Cardiac muscle cell (in vitro differentiated cells and primary cell): ENCODE results near the gene TST. TPM values are rescaled to one million over a fixed set of nuclear protein-coding genes. Genes with fewer than 3 reads are reported as not detected.

Experiments
- DNase-seq, 2 donors: peaks; one replicate each; pipeline versions ENCODE4 v3.0.0 to v3.0.0-alpha.2; 2010 to 2017; ENCODE audit warnings: low read depth in 1 of 2, low spot score in 1 of 2
- H3K27ac ChIP-seq: fragments of 200-600 bp; sonication (generic); 2 replicates; pipeline ENCODE4 v1.5.1; 2016
- H3K27me3 ChIP-seq: fragments of 200-600 bp; sonication (generic); 2 replicates; pipeline ENCODE4 v1.6.0; 2016; ENCODE audit warnings: control low read depth
- H3K36me3 ChIP-seq: fragments of 200-600 bp; sonication (generic); 2 replicates; pipeline ENCODE4 v1.5.1; 2016; ENCODE audit warnings: control low read depth
- H3K4me1 ChIP-seq: fragments of 200-600 bp; sonication (generic); 2 replicates; pipeline ENCODE4 v1.8.1; 2017; ENCODE audit warnings: low read depth, mild to moderate bottlenecking, mixed run types
- H3K4me3 ChIP-seq: fragments of 200-600 bp; sonication (generic); 2 replicates; pipeline ENCODE4 v1.5.1; 2016; ENCODE audit warnings: mild to moderate bottlenecking
- H3K9me3 ChIP-seq: fragments of 200-600 bp; sonication (generic); 2 replicates; pipeline ENCODE4 v1.5.1; 2017; ENCODE audit warnings: low read depth, mild to moderate bottlenecking, control low read depth
- polyA plus RNA-seq: library from polyadenylated mRNA; unstranded; fragments of >200 nt; fragmentation: Nextera tagmentation; extraction: Ambion mirVana; gene quantifications from 2 replicates; pipeline ENCODE4 v1.2.1, GENCODE V29; 2016
- total RNA-seq: library from RNA; depleted of rRNA; stranded (reverse); fragments of >200 nt; gene quantifications from 2 replicates; pipeline ENCODE4 v1.2.3, GENCODE V29; 2016
- TF ChIP-seq, protein P1 (sequence below): IDR thresholded peaks from 2 replicates; pipeline ENCODE4 v1.5.1; 2012; ENCODE audit warnings: low read depth, mild to moderate bottlenecking, low read length

Gene TST
- 63.8 and 78.0 TPM in 2 replicates for total RNA-seq
- polyA plus RNA-seq = 34.8 and 36.2 TPM in 2 replicates

DNA sequence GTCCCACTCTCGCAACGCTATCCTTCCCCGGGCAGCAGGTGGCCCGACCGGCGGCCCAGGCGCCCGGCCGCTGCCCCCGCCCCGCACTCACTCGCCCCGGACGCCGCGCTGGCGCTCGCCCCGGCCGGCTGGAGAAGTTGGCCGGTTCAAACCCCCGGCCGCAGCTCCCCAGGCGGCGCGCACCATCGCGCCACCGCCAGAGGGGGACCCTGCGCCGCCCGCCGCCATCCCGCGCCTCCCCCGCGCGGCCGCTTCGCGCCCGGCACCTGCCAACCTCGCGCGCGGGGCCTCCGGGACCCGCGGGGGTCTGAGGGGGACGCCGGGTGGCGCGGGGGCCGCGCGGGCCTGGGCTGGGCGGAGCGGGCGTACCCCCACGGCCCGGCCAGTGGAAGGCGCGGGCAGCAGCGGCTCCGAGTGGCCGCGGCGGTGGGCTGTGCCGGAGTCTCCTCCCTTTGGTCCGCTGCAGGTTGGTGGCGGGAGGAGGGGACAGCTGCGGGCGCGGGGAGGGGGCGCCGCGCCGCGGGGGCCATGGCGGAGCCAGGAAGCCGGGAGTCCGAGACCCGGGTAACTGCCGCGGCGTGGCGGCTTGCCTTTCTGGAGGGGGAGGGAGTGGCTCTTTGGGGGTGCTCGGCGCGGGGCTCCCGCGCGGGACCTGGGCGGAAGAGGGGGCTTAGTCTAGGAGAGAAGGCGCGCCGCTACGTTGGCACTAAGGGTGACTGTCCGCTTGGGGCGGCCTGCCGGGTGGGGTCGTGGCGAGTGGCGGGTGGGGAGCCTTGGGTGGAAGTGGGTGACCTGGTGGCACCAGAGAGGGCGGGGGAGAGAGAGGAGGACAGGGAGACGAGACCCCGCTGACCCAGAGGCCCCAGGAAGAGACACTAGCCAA is at the start of gene TST, which contains the start of gene MPST:
TSS of gene TST (minus strand) at position 139 of the 883 bp plus-strand sequence. CDS start 715 bp downstream, outside the sequence.
TSS of gene MPST (plus strand) at position 434 of the 883 bp plus-strand sequence. CDS start at position 529, 95 bp downstream.
- Histone ChIP-seq H3K4me3 (peak within 1 kb of the TSS; percentile 53), H3K27ac (peak within 1 kb of the TSS; percentile 95), H3K9me3 (no peaks in the 10 kb centered on the region), H3K27me3 (no peaks in the 10 kb centered on the region), H3K4me1 (no peaks in the 10 kb centered on the region), H3K36me3 (peaks cover 2% of the 10 kb centered on the region)
- TF ChIP-seq, protein P1, sequence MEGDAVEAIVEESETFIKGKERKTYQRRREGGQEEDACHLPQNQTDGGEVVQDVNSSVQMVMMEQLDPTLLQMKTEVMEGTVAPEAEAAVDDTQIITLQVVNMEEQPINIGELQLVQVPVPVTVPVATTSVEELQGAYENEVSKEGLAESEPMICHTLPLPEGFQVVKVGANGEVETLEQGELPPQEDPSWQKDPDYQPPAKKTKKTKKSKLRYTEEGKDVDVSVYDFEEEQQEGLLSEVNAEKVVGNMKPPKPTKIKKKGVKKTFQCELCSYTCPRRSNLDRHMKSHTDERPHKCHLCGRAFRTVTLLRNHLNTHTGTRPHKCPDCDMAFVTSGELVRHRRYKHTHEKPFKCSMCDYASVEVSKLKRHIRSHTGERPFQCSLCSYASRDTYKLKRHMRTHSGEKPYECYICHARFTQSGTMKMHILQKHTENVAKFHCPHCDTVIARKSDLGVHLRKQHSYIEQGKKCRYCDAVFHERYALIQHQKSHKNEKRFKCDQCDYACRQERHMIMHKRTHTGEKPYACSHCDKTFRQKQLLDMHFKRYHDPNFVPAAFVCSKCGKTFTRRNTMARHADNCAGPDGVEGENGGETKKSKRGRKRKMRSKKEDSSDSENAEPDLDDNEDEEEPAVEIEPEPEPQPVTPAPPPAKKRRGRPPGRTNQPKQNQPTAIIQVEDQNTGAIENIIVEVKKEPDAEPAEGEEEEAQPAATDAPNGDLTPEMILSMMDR = no peak
- DNase-seq = peak; percentile 77 to 91

DNA sequence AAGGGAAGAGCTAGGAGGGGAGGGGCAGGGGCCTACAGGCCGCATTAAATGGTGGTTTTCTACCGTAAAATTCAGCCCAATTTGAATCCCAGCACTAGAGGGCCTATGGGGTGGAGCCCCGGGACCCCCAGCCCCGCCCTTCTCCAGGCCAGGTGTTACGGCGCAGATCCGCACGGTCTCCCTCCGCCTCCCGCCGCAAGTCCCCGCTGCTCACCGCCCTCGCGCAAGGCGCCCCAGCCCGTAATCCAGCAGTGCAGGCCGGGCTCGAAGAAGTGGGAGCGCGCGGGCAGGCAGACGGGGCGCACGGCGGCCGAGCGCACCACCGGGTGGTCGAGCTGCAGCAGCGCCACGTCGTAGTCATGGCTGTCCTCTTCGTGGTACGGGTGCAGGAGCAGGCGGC is 49.6 kb upstream of the TST start:
- no peak overlapping the region for H3K4me3 ChIP-seq
- H3K4me1 ChIP-seq = no peaks in the 10 kb centered on the region

DNA sequence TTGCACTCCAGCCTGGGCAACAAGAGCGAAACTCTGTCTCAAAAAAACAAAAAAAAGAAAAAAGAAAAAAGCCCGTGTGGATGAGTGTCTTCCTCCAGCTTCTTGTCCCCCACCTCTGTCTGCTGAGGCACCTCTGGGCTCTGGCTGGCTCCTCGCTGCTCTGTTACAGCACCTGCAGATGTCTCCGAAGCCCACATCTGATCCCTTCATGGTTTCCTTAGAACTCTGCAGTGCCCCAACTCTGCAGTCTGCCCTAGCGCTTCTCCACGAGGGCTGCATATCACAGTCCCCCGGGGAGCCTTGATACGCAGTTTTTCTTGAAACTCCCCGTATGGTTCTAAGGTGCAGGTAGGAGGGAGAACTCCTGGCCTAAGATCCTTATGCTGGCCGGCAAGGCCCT is 48.2 kb upstream of the TST start:
- H3K27me3 ChIP-seq = peaks cover 43% of the 10 kb centered on the region
- no peak overlapping the region for H3K4me3 ChIP-seq
- H3K9me3 ChIP-seq = no peaks in the 10 kb centered on the region
- no peaks in the 10 kb centered on the region for H3K4me1 ChIP-seq
- TF ChIP-seq, protein P1 = no peak
- H3K36me3 ChIP-seq = no peaks in the 10 kb centered on the region
- H3K27ac ChIP-seq = no peak overlapping the region
- DNase-seq = no peak

More for the DNA sequence above, 49.6 kb upstream of the TST start:
- DNase-seq = peak in 1 of 2 donors; percentile 34
- TF ChIP-seq, protein P1 = no peak
- Histone ChIP-seq H3K9me3 (no peaks in the 10 kb centered on the region), H3K27me3 (peaks cover 50% of the 10 kb centered on the region), H3K36me3 (no peaks in the 10 kb centered on the region), H3K27ac (no peak overlapping the region)

DNA sequence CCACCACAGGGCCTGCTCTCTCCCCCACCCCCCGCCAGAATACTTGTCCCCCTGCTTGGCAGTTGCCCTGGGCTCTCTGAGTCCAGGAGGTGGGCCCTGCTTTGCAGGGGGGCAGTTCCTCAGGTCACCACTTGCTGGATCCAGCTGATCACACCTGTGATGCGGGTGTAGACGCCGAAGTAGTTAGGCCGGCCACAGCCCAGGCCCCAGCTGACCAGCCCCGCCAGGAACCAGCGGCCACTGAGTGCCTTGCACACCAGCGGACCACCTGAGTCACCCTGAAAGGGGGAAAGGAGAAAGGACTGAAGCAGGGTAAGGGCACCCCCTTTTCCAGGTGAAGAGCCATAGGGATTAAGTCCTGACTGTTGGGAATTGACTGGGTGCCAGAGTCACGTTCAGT is 46.7 kb upstream of the TST start:
- no peak for DNase-seq

DNA sequence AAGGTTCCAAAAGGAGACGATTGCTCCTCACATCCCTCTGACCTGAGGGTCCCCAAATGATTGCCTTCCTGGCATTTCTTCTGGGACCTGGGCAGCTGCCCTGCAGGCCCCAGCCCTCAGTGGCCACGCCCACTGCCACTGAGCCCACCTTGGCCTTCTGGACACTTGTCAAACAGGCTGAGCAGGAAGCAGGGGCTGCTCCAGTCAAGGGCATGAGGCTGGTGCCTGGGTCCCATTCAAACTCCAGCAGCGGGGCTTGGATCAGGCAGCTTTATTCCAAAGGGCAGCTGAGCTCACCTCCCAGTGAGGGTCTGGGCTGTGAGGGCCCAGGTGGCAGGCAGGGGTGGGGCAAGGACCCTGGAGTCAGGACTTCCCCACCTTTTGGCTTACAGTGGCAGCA is 45.9 kb upstream of the TST start:
- H3K9me3 ChIP-seq = no peaks in the 10 kb centered on the region
- peaks cover 28% of the 10 kb centered on the region for H3K27me3 ChIP-seq
- H3K36me3 ChIP-seq = no peaks in the 10 kb centered on the region
- no peak overlapping the region for H3K27ac ChIP-seq
- H3K4me1 ChIP-seq = no peaks in the 10 kb centered on the region
- TF ChIP-seq, protein P1 = no peak
- no peak for DNase-seq
- H3K4me3 ChIP-seq = no peak overlapping the region

More for the DNA sequence above, 46.7 kb upstream of the TST start:
- no peak overlapping the region for H3K4me3 ChIP-seq
- TF ChIP-seq, protein P1 = no peak
- no peaks in the 10 kb centered on the region for H3K4me1 ChIP-seq
- no peak overlapping the region for H3K27ac ChIP-seq
- H3K27me3 ChIP-seq = peaks cover 36% of the 10 kb centered on the region
- no peaks in the 10 kb centered on the region for H3K36me3 ChIP-seq
- no peaks in the 10 kb centered on the region for H3K9me3 ChIP-seq
